MCF 10A (cell line): ENCODE measurements around the gene CECR2. TPM values are rescaled to one million over a fixed set of nuclear protein-coding genes. Genes with fewer than 3 reads are reported as not detected.

Source experiments
- BruUV-seq: library from RNA; stranded (reverse); fragments of 400-500 nt; replicated peaks from 2 replicates; lab custom pipeline; 2021; lab: Mats Ljungman, UMichigan
- CTCF ChIA-PET: fragments of 300-600 bp; sonication (Branson Sonifier 250); formaldehyde crosslinking; extraction: SDS; loops from one replicate; lab custom pipeline; 2021; ENCODE audit warnings: antibody characterized with exemption, inconsistent platforms; lab: Yijun Ruan, JAX
- POLR2A ChIA-PET: fragments of 300-600, 350-650 bp; sonication (Branson Sonifier 250); formaldehyde crosslinking; extraction: SDS; loops from one replicate; lab custom pipeline; 2020; ENCODE audit warnings: antibody characterized with exemption, inconsistent platforms; lab: Yijun Ruan, JAX
- DNase-seq: peaks from one replicate; pipeline ENCODE4 v3.0.0-alpha.2; 2018; ENCODE audit not compliant: unreplicated experiment
- H3K27ac Mint-ChIP-seq: one replicate; pipeline ENCODE4 v1.8.0; 2022; ENCODE audit warnings: mild to moderate bottlenecking, low read depth, mixed read lengths; ENCODE audit not compliant: unreplicated experiment
- H3K27me3 Mint-ChIP-seq: one replicate; pipeline ENCODE4 v1.8.0; 2022; ENCODE audit warnings: mixed read lengths; ENCODE audit not compliant: insufficient read depth, unreplicated experiment
- H3K36me3 Mint-ChIP-seq: one replicate; pipeline ENCODE4 v1.8.0; 2022; ENCODE audit warnings: mild to moderate bottlenecking, moderate library complexity, mixed read lengths; ENCODE audit not compliant: insufficient read depth, unreplicated experiment
- H3K4me1 Mint-ChIP-seq: one replicate; pipeline ENCODE4 v1.8.0; 2022; ENCODE audit warnings: mixed read lengths; ENCODE audit not compliant: insufficient read depth, unreplicated experiment
- H3K4me3 Mint-ChIP-seq: one replicate; pipeline ENCODE4 v1.8.0; 2022; ENCODE audit warnings: mild to moderate bottlenecking, moderate library complexity, mixed read lengths; ENCODE audit not compliant: unreplicated experiment
- H3K9me3 Mint-ChIP-seq: one replicate; pipeline ENCODE4 v1.8.0; 2022; ENCODE audit warnings: mixed read lengths; ENCODE audit not compliant: unreplicated experiment
- intact Hi-C: fragments of 100-400 bp; cut with micrococcal nuclease; formaldehyde crosslinking; loops from 2 replicates; pipeline ENCODE4 v1.14.1; 2022
- total RNA-seq: library from RNA; stranded (reverse); gene quantifications from 2 replicates; pipeline ENCODE4 v1.2.3, GENCODE V29; 2022
- TF ChIP-seq, protein P1 (sequence below): fragments of 200-600 bp; IDR thresholded peaks from one replicate; pipeline ENCODE4 v1.8.0; 2022; ENCODE audit warnings: antibody characterized with exemption, mild to moderate bottlenecking; ENCODE audit not compliant: unreplicated experiment

The CECR2 gene
- total RNA-seq, 1 experiment from 2014 or later, result not detected

DNA sequence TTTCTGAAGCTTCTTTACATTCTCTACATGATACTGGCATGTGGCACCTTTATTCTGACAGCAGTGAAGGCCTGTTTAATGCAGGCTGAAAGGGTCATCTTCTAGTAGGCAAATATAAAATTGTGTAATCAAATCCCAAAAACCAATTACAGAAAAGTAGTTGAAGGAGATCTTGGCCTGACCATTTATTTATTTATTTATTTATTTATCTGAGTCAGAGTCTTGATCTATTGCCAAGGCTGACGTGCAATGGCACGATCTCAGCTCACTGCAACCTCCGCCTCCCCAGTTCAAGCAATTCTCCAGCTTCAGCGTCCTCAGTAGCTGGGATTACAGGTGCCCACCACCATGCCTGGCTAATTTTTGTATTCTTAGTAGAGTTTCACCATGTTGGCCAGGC lies 22.7 kb upstream of the CECR2 start:
- no peaks in the 10 kb centered on the region for H3K9me3 Mint-ChIP-seq
- H3K4me3 Mint-ChIP-seq, result no peak overlapping the region
- TF ChIP-seq, protein P1, sequence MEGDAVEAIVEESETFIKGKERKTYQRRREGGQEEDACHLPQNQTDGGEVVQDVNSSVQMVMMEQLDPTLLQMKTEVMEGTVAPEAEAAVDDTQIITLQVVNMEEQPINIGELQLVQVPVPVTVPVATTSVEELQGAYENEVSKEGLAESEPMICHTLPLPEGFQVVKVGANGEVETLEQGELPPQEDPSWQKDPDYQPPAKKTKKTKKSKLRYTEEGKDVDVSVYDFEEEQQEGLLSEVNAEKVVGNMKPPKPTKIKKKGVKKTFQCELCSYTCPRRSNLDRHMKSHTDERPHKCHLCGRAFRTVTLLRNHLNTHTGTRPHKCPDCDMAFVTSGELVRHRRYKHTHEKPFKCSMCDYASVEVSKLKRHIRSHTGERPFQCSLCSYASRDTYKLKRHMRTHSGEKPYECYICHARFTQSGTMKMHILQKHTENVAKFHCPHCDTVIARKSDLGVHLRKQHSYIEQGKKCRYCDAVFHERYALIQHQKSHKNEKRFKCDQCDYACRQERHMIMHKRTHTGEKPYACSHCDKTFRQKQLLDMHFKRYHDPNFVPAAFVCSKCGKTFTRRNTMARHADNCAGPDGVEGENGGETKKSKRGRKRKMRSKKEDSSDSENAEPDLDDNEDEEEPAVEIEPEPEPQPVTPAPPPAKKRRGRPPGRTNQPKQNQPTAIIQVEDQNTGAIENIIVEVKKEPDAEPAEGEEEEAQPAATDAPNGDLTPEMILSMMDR, result no peak
- POLR2A ChIA-PET, result no interaction called here
- CTCF ChIA-PET, result interaction anchor here (0.9 to 1.5 kb wide), 2 partner anchors 11 to 141 kb away, joined by 3 to 6 read pairs; no protein-coding TSS in a partner anchor
- no peak overlapping the region for H3K27ac Mint-ChIP-seq
- no TSS peak for BruUV-seq
- no peaks in the 10 kb centered on the region for H3K27me3 Mint-ChIP-seq
- DNase-seq, result peak; percentile 35
- no peaks in the 10 kb centered on the region for H3K36me3 Mint-ChIP-seq
- intact Hi-C loops, result no loop called here
- no peaks in the 10 kb centered on the region for H3K4me1 Mint-ChIP-seq

- ChIA-PET POLR2A (interaction anchor here (0.6 kb wide), 1 partner anchor 29 kb away, joined by 3 read pairs; no protein-coding TSS in a partner anchor), CTCF (interaction anchor here (0.6 to 1.5 kb wide), 4 partner anchors 13 to 454 kb away, joined by 3 to 6 read pairs (median 4); no protein-coding TSS in a partner anchor)
- intact Hi-C loops, result no loop called here
- H3K27me3 Mint-ChIP-seq, result no peaks in the 10 kb centered on the region
- H3K27ac Mint-ChIP-seq, result no peak overlapping the region
- no peak for DNase-seq
- H3K36me3 Mint-ChIP-seq, result no peaks in the 10 kb centered on the region
- H3K4me1 Mint-ChIP-seq, result no peaks in the 10 kb centered on the region
- H3K4me3 Mint-ChIP-seq, result no peak overlapping the region
- no peaks in the 10 kb centered on the region for H3K9me3 Mint-ChIP-seq
- TF ChIP-seq, protein P1, result no peak
- BruUV-seq, result no TSS peak
Observed at GRCh38 chr22:17347724-17348123, 21.5 kb upstream of the CECR2 start.

DNA sequence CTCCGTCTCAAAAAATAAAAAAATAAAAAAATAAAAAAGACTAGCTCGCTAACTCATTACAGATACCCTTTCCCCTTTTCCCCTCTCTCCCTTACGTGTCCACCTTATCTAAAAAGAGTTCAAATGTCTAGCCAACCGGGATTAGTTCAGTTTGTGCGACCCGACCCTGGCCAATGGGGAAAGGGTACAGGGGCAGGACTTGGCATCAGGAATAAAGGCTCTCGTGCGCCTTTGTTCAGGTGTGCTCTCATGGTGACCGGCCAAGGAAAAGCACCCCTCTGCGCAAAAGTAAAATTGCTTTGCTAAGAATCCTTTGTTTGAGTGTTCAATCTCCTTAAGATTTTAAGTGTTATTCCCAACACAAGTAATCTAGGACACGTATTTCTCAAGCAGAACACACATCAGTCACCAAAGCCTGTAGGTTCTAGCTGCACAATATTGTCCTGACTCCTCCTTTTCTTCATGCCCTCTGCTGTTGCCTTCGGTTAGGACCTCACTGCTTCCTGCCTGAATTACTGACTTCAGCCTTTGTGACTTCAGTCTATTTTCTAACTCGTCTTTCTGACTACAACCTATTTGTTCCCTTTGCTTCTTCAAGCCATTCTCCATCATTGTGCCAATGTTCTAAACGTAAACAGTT lies 20.7 kb upstream of the CECR2 start:
- no peak for DNase-seq
- Mint-ChIP-seq H3K36me3 (no peaks in the 10 kb centered on the region), H3K4me1 (no peaks in the 10 kb centered on the region), H3K9me3 (no peaks in the 10 kb centered on the region), H3K27ac (no peak overlapping the region), H3K4me3 (no peak overlapping the region), H3K27me3 (no peaks in the 10 kb centered on the region)
- intact Hi-C loops, result no loop called here
- ChIA-PET POLR2A (interaction anchor here (0.6 kb wide), 1 partner anchor 29 kb away, joined by 3 read pairs; no protein-coding TSS in a partner anchor), CTCF (interaction anchor here (1.2 kb wide), 1 partner anchor 176 kb away, joined by 4 read pairs; no protein-coding TSS in a partner anchor)
- TF ChIP-seq, protein P1, result no peak
- no TSS peak for BruUV-seq

DNA sequence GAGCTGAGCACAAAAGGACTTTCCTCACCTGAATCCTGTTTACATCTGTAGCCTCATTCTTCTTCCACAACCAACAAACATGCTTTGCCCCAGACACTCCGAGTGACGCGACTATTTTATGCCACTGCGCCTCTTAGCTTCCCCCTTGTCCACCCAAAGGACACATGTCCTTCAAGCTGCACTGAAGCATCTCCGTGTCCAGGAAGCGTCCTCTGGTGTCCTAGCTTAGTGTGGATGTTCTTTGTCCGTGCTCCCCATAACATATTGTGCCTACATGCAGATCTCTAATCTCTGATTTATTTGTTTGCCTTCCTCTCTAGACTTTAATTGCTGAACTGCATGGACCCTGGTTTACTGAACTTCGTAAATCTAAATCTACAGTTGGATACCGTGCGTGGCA lies 20.1 kb upstream of the CECR2 start:
- Mint-ChIP-seq H3K4me1 (no peaks in the 10 kb centered on the region), H3K36me3 (no peaks in the 10 kb centered on the region), H3K27ac (no peak overlapping the region), H3K27me3 (no peaks in the 10 kb centered on the region), H3K9me3 (no peaks in the 10 kb centered on the region), H3K4me3 (no peak overlapping the region)
- intact Hi-C loops, result no loop called here
- no peak for DNase-seq
- ChIA-PET POLR2A (no interaction called here), CTCF (no interaction called here)
- TF ChIP-seq, protein P1, result no peak
- no TSS peak for BruUV-seq
